HG03575 (cell line): ENCODE results near the gene SPATA6.
"Not testable (repeated sequence)": the region's sequence is repeated elsewhere in the genome, so short reads cannot be mapped to it uniquely, and the experiment has no call there.

Experiments
- ATAC-seq: cut with Tn5 transposase; IDR thresholded peaks from one replicate; pipeline ENCODE4 v1.9.1; 2021; ENCODE audit not compliant: unreplicated experiment, insufficient number of reproducible peaks, low FRiP score; ENCODE audit errors: extremely low read depth

The SPATA6 gene

GRCh38 chr1:48469616-48470480 is 2.2 kb downstream of the SPATA6 start:
- no peak for ATAC-seq

GRCh38 chr1:48466594-48466993 is 5.4 kb downstream of the SPATA6 start:
- ATAC-seq = no peak

GRCh38 chr1:48462716-48463302 is 9.2 kb downstream of the SPATA6 start:
- no peak for ATAC-seq

- ATAC-seq = no peak
Observed at GRCh38 chr1:48450505-48450904, 21.5 kb downstream of the SPATA6 start.

- no peak for ATAC-seq
Observed at GRCh38 chr1:48448932-48449331, 23.1 kb downstream of the SPATA6 start.

GRCh38 chr1:48444186-48444585 is 27.8 kb downstream of the SPATA6 start:
- not testable (repeated sequence) for ATAC-seq

- no peak for ATAC-seq
Observed at GRCh38 chr1:48442864-48443619, 29.0 kb downstream of the SPATA6 start.

- ATAC-seq = not testable (repeated sequence)
Observed at GRCh38 chr1:48440786-48441185, 31.2 kb downstream of the SPATA6 start.

- ATAC-seq = no peak
Observed at GRCh38 chr1:48439380-48439779, 32.6 kb downstream of the SPATA6 start.

GRCh38 chr1:48437379-48437778 is 34.6 kb downstream of the SPATA6 start:
- not testable (repeated sequence) for ATAC-seq

- ATAC-seq = not testable (repeated sequence)
Observed at GRCh38 chr1:48435312-48436002, 36.5 kb downstream of the SPATA6 start.

GRCh38 chr1:48430832-48431231 is 41.2 kb downstream of the SPATA6 start:
- no peak for ATAC-seq

GRCh38 chr1:48422009-48422408 is 50.0 kb downstream of the SPATA6 start:
- no peak for ATAC-seq

- no peak for ATAC-seq
Observed at GRCh38 chr1:48418742-48419141, 53.3 kb downstream of the SPATA6 start.

- ATAC-seq = no peak
Observed at GRCh38 chr1:48415050-48415449, 57.0 kb downstream of the SPATA6 start.

- no peak for ATAC-seq
Observed at GRCh38 chr1:48414264-48414663, 57.7 kb downstream of the SPATA6 start.

- no peak for ATAC-seq
Observed at GRCh38 chr1:48405940-48406339, 66.1 kb downstream of the SPATA6 start.

GRCh38 chr1:48405400-48405799 is 66.6 kb downstream of the SPATA6 start:
- ATAC-seq = no peak

- no peak for ATAC-seq
Observed at GRCh38 chr1:48402599-48402998, 69.4 kb downstream of the SPATA6 start.
